K562 (cell line): Measurements from ENCODE around the gene MIF. TPM values are rescaled to one million over a fixed set of nuclear protein-coding genes. Genes with fewer than 3 reads are reported as not detected.

Source experiments
- CHD1 ChIP-seq: fragments of 200-600 bp; sonication (generic); IDR thresholded peaks from one replicate; pipeline ENCODE4 v1.6.1; 2012; ENCODE audit warnings: mild to moderate bottlenecking, moderate library complexity, low read length, inconsistent platforms
- CREM ChIP-seq: IDR thresholded peaks from 2 replicates; pipeline ENCODE4 v1.6.1; 2014; ENCODE audit warnings: antibody characterized with exemption, low read depth
- DNMT1 ChIP-seq: fragments of 450-650 bp; IDR thresholded peaks from 2 replicates; pipeline ENCODE4 v1.6.1; 2016; ENCODE audit warnings: antibody characterized with exemption, mild to moderate bottlenecking
- JUND ChIP-seq, 2 experiments: IDR thresholded peaks; 2 replicates in 1 of 2; 3 replicates in 1 of 2; pipeline ENCODE4 v1.6.1; 2011; ENCODE audit warnings: borderline replicate concordance in 2 of 2, low read depth in 2 of 2, low read length in 2 of 2, improper control_type of control experiment in 1 of 2, missing biosample characterization in 1 of 2, missing genetic modification characterization in 1 of 2, missing genetic modification reagents in 1 of 2
- L3MBTL2 ChIP-seq: fragments of 450-650 bp; IDR thresholded peaks from 2 replicates; pipeline ENCODE4 v1.6.1; 2016; ENCODE audit warnings: mild to moderate bottlenecking, moderate library complexity
- NR3C1 ChIP-seq: sonication (generic); formaldehyde crosslinking; IDR thresholded peaks from 2 replicates; pipeline ENCODE4 v1.8.1; 2022; ENCODE audit warnings: missing genetic modification reagents
- RCOR1 ChIP-seq, 2 experiments: IDR thresholded peaks; 2 replicates each; pipeline ENCODE4 v1.6.1; 2012; ENCODE audit warnings: low read depth in 2 of 2, low read length in 2 of 2, borderline replicate concordance in 1 of 2, improper control_type of control experiment in 1 of 2
- SP2 ChIP-seq: IDR thresholded peaks from 2 replicates; pipeline ENCODE4 v1.6.1; 2011; ENCODE audit warnings: mild to moderate bottlenecking, low read depth, low read length, moderate library complexity; ENCODE audit not compliant: poor library complexity, severe bottlenecking; ENCODE audit errors: extremely low read depth
- TBP ChIP-seq: optimal IDR thresholded peaks from 2 replicates; pipeline ENCODE3; 2011; ENCODE audit warnings: low read depth, low read length, improper control_type of control experiment
- TFAP4 ChIP-seq: sonication (generic); formaldehyde crosslinking; IDR thresholded peaks from 2 replicates; pipeline ENCODE4 v1.8.0; 2022; ENCODE audit warnings: missing genetic modification reagents, mild to moderate bottlenecking, moderate library complexity, borderline replicate concordance
- ZBTB11 ChIP-seq, 3 experiments: fragments of 200-800 bp in 1 of 3; fragments of 250-450 bp in 1 of 3; fragments of 450-650 bp in 1 of 3; sonication (Bioruptor Pico) in 1 of 3; sonication (Bioruptor generic) in 1 of 3; formaldehyde crosslinking in 1 of 3; IDR thresholded peaks; 2 replicates each; pipeline versions ENCODE4 v1.6.1 to v1.8.0; 2016 to 2022; ENCODE audit warnings: mild to moderate bottlenecking in 2 of 3, missing genetic modification characterization in 2 of 3, missing compliant biosample characterization in 1 of 3, moderate library complexity in 1 of 3
- ZBTB7A ChIP-seq: IDR thresholded peaks from 2 replicates; pipeline ENCODE4 v1.6.1; 2011; ENCODE audit warnings: low read depth, mild to moderate bottlenecking, low read length, moderate library complexity, borderline replicate concordance; ENCODE audit not compliant: control insufficient read depth
- ZC3H4 ChIP-seq: sonication (generic); formaldehyde crosslinking; IDR thresholded peaks from 2 replicates; pipeline ENCODE4 v1.9.0; 2021; ENCODE audit warnings: missing genetic modification reagents, borderline replicate concordance
- ZNF23 ChIP-seq: fragments of 250-450 bp; sonication (Bioruptor Pico); IDR thresholded peaks from 2 replicates; pipeline ENCODE4 v1.4.0; 2020; ENCODE audit warnings: mild to moderate bottlenecking
- polyA plus RNA-seq, 8 experiments: library from polyadenylated mRNA; depleted of rRNA in 4 of 8; stranded (reverse) in 5 of 8; unstranded in 3 of 8; fragments of >200 nt; fragmentation: Nextera tagmentation in 2 of 8; fragmentation: Illumina TruSeq in 1 of 8; extraction: Ambion mirVana in 2 of 8; extraction: Trizol in 1 of 8; gene quantifications; 2 replicates each; pipeline versions ENCODE4 v1.2.1 to v1.2.3, GENCODE V29; 2011 to 2014; ENCODE audit warnings: inconsistent platforms in 1 of 8, missing spikeins in 1 of 8
- total RNA-seq, 7 experiments: library from RNA; depleted of rRNA in 6 of 7; stranded (reverse); fragments of >200 nt in 6 of 7; fragmentation: Illumina TruSeq in 2 of 7; extraction: Trizol in 2 of 7; gene quantifications; 2 replicates each; pipeline versions ENCODE4 v1.2.1 to v1.2.3, GENCODE V29; 2011 to 2021; ENCODE audit warnings: low replicate concordance in 1 of 7
- TF ChIP-seq, protein P1 (sequence below), 3 experiments: fragments of 200-800 bp in 1 of 3; sonication (Bioruptor generic) in 1 of 3; sonication (generic) in 1 of 3; formaldehyde crosslinking in 1 of 3; IDR thresholded peaks; 2 replicates each; pipeline versions ENCODE4 v1.6.1 to v1.8.0; 2016 to 2022; ENCODE audit warnings: mild to moderate bottlenecking in 2 of 3, missing compliant biosample characterization in 2 of 3, missing genetic modification characterization in 2 of 3, missing genetic modification reagents in 1 of 3

MIF gene
- total and polyA plus RNA-seq, 9 of the 15 experiments (the other 6 are each of a cell fraction or from before 2014, with no cell fraction given), result 7.4 to 666 (median 193) TPM

DNA sequence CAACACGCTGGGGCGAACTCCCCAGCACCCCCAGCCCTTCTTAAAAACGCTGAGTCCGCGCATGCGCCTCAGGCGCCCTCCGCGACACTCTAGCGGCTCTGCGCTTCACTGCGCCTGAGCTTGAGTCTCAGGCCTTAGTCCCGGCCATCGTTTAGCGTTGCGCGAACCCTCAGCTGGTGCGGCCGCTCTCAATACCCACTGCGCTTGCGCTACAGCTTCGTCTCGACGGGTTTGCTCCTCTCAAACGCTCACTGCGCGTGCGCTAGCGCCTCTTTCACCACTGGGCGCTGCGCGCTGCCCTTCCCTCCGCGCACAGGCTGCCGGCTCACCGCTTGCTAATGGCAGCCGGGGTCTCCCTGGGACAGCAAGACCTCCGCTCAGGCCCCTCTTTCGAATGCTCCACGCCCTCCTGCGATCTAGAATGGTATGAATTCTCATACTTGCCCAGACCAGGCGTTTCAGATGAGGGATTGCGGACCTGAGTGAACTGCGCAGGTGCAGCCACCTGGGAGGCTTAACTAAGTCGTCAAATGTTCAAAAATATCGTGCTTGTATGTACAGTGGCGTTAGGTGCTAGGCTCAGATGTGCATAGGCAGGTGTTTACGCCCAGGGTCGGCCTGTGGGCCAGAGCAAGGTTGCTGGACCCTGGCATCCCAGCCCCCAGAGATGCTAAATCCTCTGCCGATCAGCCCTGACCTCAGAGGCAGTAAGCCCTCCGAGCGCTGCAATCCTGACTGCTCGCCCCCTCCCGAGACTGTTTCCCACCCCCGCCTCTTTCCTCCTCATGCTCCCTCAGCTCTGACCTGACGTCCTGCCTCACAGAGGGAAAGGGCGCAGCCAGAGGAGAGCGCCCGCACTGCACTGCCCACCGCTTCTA is 36.3 kb upstream of the MIF start, which contains the start of gene SLC2A11 (continued):
- TF ChIP-seq TBP (peak; percentile 63), ZBTB7A (no peak), SP2 (no peak), ZNF23 (CRISPR knock-in tag) (no peak), DNMT1 (no peak), ZC3H4 (CRISPR knock-in tag) (no peak), NR3C1 (CRISPR knock-in tag) (no peak), RCOR1 (IDR thresholded peaks at IDR 0.05; ENCODE audit: borderline replicate concordance in 1 of 2, low read depth in 2 of 2, low read length in 2 of 2) (0 out of 4 replicates have a peak, but pooled peaks of 1 of the 2 experiments have one; percentile 27), TFAP4 (CRISPR knock-in tag) (peak; percentile 98), CHD1 (no peak), JUND (IDR thresholded peaks at IDR 0.05; ENCODE audit: borderline replicate concordance, low read depth, low read length) (0 out of 2 replicates have a peak, but pooled peaks have one; percentile 5), JUND (tag; IDR thresholded peaks at IDR 0.05; ENCODE audit: borderline replicate concordance, low read depth, low read length) (no peak), ZBTB11 (CRISPR knock-in tag; IDR thresholded peaks at IDR 0.05) (peak in 1 of 3 experiments; percentile 20; a peak in 1 of 6 replicates), L3MBTL2 (peak; percentile 61), CREM (peak; percentile 22; the same call in 1 of the 2 replicates)
- TF ChIP-seq, protein P1, sequence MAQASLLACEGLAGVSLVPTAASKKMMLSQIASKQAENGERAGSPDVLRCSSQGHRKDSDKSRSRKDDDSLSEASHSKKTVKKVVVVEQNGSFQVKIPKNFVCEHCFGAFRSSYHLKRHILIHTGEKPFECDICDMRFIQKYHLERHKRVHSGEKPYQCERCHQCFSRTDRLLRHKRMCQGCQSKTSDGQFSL (CRISPR knock-in tag; IDR thresholded peaks at IDR 0.05), result no peak
- TF ChIP-seq, protein P1 (tag; IDR thresholded peaks at IDR 0.05), result 0 out of 4 replicates have a peak, but pooled peaks of 1 of the 2 experiments have one; percentile 0
